CD4-positive, alpha-beta T cell treated with Interleukin-4 for 1 hour (primary cell): Measurements from ENCODE around the gene PRR33.

ENCODE experiments used
- DNase-seq, 2 donors: peaks; one replicate each; pipeline ENCODE4 v3.0.0-alpha.2; 2020 to 2022

The PRR33 gene

GRCh38 chr11:1861435-1862411 lies 30.0 kb downstream of the PRR33 start:
- no peak for DNase-seq

DNA sequence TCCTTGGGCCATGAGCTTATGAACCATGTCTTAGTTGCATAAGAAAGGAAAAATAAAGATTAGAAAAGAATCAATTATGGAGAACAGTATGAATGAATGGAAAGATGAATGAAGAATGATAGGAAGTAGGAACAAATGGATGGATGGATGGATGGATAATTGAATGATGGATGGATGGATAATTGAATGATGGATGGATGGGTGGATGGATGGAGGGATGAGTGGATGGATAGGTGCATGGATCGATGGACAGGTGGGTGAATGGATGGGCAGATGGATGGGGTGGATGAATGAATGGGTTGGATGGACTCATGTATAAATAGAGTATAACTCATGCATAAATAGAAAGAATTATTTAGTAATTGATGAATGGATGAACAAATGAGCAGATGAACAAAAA lies 31.6 kb downstream of the PRR33 start:
- DNase-seq, result no peak

GRCh38 chr11:1859004-1859403 lies 32.7 kb downstream of the PRR33 start:
- no peak for DNase-seq

GRCh38 chr11:1858576-1858975 lies 33.1 kb downstream of the PRR33 start:
- no peak for DNase-seq

DNA sequence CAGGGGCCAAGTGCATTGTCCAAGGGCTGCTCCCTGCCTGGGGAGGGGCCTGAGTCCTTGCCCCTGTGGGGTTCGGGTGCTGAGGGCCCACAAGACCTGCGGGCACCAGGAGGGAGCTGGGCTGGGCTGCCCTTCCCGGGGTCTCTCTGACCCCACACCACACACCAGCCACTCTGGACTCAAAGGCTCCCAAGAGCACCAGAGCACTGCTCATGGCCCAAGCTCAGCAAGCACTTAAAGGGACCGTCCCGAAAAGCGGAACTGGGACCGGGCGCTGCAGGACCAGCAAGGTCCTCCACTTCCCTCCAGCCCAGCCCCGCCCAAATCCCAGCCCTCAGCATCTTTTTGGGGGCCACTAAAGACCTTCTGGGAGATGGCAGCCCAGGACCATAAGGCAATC lies 33.5 kb downstream of the PRR33 start:
- DNase-seq, result peak in 1 of 2 donors; percentile 36

GRCh38 chr11:1857064-1857463 lies 34.6 kb downstream of the PRR33 start:
- no peak for DNase-seq

- DNase-seq, result no peak
These were observed 35.2 kb downstream of the PRR33 start for GRCh38 chr11:1856306-1857005.

GRCh38 chr11:1855886-1856265 lies 35.8 kb downstream of the PRR33 start:
- DNase-seq, result no peak

DNA sequence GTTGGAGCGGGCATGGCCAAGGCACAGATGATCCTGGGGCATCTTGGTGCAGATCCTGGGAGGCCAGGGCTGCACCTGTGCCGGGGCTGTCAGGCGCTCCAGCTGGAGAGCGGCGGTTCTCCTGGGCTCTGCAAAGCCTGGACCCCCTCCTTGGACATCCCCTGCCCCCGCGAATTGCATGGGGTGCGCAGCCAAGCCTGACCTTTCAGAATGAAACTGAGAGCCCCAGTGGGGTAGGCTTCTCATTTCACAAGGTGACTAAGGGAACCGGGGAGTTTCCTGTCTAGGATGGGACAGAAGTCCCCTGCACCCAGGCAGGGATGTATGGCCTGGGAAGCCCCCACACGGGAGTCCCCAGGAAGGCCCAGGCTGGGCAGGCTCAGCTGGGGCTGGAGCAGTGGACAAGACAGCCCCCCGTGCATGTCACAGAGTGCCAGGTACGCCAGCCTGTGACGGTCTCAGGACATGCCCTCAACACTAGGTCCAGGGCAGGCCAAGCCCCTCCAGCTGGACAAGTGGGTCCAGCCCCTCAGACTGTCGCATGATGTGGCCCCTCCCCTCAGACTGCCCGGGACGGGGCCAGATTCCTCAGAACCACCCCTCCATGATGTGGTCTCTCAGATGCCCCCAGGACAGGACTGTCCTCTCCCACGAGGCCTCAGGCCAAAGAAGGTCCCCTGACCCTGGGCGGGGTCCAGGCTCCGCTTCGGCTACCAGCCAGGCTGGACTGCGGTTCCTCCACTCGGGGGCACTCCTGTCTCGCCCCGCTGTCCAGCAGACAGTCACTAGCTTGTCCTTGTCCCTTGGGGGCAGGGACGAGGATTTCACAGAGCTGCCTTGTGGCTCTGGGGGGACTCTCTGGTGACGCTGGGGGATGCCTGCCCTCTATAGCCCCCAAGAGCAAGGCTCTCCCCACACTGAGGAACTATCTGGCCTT lies 36.5 kb downstream of the PRR33 start:
- DNase-seq, result no peak

GRCh38 chr11:1854132-1854948 lies 37.4 kb downstream of the PRR33 start:
- DNase-seq, result no peak

- peak; percentile 27 to 41 for DNase-seq
These were observed 38.1 kb downstream of the PRR33 start for GRCh38 chr11:1853376-1854131.

DNA sequence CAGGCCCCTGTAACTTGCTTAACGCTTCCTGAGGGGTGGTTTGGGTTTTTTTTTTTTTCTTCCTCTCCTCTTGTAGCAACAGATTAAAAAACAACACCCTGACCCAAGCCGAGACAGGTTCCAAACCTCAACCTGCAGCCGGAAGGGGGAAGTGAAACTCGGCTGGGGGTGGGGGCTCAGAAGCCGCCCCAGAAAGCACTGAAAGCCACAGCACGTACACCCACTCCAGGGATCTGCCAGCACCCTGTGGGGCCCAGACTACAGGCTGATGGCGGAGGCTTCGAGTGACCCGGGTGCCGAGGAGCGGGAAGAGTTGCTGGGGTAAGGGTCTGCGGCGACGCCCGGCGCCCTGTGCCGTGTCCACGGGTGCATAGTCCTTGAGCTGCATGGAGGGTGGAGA lies 38.8 kb downstream of the PRR33 start, which contains the start of gene LSP1:
Gene LSP1 (plus strand): TSS at position 208 of the 400 bp plus-strand sequence. CDS start 61 bp downstream, at position 269.
- peak; percentile 88 to 90 for DNase-seq

DNA sequence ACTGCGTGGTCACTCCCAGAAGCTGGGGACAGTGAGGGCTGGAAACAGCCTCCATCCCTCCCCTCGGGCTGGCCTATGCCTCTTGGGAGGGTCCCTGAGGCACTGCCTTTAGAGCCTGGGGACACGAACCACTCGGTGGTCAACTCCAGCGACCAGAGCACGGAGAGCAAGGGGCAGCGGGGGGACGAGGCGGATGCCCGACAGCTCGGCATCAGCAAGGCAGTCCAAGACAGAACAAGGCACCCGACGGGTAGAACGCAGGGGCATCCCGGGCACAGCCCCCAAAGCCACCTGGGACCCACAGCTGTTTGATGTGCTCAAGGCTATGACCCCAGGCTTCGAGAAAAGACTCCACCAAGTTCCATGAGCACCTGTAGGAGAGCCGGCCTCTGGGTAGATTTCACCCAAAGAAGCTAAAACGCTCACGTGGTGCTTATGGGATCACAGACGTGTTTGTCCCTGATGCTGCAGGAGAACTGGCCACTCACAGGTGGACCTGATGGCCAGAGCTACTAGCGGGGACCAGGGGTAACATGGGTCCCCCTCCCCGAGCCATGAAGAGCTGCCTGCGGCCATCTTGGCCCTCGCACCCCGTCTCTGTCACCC lies 39.3 kb downstream of the PRR33 start:
- no peak for DNase-seq

- no peak for DNase-seq
These were observed 40.1 kb downstream of the PRR33 start for GRCh38 chr11:1851468-1852180.

DNA sequence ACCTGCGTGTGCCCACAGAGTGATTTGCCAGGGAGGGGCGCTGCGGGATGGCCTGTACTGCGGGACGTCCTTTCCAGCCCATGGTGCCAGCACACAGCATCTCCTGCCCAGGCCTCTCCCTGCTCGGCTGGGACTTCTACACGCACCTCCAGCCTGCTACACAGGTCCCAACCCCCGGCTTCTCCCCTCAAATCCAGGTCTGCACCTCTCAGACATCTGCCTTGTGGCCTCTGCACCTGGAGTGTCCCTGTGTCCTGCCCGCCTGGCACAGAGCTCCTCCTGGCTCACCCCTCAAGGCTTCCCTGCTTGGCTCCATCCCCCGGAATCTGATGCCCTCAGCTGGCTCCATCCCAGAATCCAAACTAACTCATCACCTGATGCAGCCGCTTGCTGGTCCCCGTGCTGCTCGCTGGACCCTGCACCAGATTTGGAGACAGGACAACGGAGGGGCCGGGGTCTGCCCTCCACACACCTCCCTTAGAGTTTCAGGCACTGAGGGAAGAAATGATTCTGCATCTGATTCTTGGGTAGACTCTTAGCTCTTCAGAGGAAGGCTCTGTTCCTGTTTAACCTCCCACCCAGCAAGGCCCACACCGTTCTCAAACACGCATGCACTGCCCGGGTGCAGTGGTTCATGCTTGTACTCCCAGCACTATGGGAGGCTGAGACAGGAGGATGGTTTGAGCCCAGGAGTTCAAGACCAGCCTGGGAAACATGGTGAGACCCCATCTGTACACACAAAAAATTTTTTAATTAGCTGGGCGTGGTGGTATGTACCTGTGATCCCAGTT lies 42.9 kb downstream of the PRR33 start:
- DNase-seq, result no peak

DNA sequence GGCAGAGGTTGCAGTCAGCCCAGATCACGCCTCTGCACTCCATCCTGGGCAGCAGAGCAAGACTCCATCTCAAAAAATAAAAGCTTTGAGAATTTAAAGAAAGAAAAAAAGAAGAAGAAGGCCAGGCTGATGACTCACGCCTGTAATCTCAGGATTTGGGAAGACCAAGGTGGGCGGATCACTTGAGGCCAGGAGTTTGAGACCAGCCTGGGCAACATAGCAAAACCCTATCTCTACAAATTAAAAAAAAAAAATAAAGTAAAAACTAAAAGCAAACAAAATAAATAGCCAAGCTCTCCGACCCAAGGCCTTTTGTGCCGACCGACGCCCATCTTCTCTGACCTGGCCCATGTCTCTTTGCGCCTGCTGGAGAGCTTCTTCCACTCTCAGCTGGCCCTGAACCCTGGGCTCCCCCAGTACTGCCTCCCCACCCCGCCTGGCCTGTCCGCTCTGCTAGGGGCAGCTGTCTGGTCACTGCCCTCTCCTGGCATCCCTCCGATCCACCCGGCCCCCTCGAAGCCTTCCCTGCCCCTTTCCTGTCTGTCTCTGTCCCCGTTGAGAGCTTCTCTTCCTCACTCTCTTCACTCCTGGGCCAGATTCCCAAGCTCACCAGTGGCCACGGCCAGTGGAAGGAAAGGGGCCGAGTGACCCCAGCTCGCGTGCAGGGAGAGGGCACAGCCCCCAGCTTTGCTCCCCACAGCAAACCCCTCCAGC lies 43.6 kb downstream of the PRR33 start:
- no peak for DNase-seq

DNA sequence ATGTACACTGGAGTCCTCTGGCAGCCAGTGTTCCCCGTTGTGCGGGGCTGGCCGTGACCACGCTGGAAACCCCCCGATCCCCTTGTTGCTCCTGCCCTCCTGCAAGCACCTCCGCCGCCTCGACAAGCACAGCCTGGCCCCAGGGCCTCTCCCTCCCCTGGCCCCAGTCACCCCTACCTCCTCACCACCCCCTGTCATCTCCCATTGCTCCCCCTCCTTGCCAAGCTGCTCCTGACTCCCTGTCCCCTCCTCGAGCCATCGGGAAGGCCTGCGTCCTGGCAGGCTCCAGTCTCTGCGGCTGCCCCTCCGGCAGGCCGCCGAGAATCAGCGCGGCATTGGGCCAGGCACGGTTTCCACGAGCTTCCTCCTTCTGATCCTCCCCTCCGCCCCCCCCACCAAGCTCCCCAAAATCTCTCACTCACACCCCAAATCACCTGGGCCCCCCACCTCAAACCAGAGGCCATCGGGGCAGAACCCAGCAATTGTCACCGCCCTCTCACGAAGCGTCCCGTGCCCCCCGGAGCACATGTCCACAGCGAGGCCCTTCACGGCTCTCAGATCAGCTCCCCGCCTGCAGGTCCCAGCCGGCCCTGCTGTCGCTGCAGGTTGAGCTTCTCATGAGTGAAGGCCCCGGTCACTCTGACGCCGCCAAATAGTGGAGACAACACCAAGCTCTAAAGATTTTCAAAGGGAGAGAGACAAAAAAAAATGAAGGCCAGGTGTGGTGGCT lies 44.5 kb downstream of the PRR33 start:
- DNase-seq, result no peak

DNA sequence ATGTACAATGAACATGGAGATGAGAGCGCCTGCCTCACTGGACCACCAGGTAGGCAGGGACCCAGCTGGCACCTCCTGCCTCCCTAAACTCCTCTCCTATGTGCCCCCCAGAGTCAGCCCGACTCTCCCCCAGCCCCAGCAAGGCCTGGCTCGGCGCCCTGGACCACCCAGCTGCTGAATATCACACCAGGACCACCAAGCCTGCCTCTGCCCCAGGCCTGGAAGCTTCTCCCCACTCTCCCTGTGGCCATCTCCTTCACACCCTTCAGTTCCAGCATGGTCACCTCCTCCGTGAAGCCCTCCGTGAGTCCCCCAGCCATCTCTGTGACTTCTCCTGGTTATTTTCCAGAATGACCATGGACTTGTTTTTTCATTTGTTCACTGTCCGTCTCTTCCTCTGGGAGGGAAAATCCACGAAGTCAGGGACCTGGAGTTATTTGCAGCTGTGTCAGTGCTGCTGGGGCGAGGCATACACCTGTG lies 45.2 kb downstream of the PRR33 start:
- no peak for DNase-seq
